T1000 (cell line): Measurements from ENCODE around the gene CACNA2D1.

Experiments
- DNase-seq: peaks from one replicate; lab custom pipeline; 2025; ENCODE audit warnings: mixed read lengths; lab: John Stamatoyannopoulos, UW

The CACNA2D1 gene

DNA sequence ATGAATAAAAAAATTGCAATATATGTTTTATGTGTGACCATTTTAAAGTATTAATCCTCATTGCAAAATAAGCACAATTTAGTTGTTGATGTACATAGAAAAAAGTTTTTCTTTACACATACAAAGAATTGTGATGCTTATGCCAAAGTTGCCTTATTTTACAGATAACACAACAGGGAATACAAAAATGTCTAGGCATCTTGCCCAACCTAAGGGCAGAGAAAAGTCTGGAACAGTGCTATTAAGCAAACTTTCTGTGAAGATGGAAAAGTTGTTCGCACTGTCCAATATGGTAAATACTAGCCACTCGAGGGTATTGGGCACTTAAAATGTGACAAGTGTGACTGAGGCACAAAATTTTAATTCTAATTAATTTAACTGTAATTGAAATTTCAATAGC is 483.6 kb downstream of the CACNA2D1 start:
- no peak for DNase-seq

DNA sequence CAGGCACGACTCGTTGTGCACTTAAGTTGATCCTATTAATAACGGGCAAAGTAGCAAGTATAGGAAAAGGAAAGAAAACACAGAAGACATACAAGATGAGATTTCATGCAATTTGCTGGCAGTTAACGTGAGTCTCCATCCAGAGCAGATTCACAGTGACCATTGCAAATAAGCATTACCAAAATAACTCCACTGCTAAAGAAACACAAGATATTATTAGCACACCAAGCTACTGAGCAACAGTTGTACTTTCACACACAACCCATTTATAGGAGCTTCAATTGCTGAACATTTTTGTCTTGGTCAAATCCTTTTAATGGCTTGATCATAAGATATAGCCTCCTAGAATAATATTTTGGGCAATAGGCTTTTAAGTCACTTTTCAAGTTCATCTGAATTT is 486.1 kb downstream of the CACNA2D1 start:
- no peak for DNase-seq

DNA sequence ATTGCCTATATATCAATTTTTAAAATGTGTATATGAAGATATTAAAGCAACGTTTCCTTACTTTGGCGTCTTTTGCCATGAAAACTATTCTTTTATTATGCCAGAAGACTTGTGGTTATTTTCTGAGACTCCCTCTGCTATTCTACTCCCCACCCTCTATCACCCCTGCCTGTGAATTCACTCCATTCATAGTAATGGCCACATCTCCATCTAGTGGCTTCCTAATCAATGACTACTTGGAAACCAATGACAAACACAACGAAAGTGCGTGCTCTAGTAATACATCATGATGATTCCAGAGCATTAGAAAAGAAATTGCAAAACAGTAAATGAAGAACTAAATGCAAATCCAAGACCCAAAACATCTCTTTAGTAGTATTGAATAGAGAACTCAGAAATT is 487.1 kb downstream of the CACNA2D1 start:
- no peak for DNase-seq

DNA sequence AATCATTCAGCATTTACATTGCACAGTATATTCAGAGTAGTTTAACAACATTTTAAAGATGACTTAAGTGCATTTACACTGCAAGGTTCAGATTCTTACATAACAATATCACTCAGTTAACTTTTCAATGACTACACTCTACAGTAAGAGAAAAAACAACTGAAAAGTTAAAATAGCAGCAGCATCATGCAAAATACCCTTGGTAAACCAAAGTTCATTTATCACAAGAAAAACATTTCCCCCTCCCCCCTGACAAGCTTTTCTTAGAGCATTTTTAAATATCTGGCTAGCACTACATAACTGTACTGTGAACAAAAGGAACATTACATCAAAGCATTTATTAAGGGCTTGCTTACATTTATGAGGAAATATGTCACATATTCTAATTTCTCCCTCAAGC is 494.3 kb downstream of the CACNA2D1 start:
- DNase-seq, result no peak

DNA sequence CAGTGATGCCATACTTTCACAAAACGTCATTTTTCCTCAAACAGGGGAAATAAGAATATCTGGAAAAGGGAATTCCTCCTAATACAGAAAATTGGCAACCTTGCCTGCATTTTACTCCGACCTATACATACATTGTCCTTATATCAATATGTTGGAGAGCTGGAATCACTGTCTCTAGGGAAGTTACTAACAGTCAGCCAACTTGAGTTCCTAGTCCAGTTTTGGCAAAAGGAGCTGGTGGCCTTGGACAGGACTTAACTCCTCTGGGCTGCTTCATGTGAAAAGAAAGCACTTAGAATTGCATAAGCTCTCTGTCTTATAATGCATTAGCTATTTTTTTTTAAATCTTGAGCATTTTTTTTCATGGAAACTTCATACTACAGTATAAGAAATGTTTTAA is 499.5 kb downstream of the CACNA2D1 start:
- DNase-seq, result no peak

DNA sequence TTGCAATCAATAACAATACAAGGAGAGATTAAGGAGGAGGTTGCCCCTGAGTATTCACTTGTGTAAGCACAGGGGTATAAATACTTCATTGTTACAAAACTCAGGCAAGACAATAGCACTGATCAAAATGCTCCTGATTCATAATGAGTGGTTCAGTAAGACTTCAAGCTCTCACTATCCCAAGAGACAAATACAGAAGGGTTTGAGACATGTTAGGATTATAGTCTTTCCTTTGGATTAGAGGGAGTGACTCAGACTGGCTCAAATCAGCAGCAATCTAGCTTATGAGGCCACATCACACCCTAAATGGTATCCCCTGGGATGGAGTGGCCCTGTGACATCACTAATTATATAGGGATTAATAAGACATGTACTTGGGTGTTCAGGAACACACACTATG is 506.5 kb downstream of the CACNA2D1 start:
- no peak for DNase-seq

DNA sequence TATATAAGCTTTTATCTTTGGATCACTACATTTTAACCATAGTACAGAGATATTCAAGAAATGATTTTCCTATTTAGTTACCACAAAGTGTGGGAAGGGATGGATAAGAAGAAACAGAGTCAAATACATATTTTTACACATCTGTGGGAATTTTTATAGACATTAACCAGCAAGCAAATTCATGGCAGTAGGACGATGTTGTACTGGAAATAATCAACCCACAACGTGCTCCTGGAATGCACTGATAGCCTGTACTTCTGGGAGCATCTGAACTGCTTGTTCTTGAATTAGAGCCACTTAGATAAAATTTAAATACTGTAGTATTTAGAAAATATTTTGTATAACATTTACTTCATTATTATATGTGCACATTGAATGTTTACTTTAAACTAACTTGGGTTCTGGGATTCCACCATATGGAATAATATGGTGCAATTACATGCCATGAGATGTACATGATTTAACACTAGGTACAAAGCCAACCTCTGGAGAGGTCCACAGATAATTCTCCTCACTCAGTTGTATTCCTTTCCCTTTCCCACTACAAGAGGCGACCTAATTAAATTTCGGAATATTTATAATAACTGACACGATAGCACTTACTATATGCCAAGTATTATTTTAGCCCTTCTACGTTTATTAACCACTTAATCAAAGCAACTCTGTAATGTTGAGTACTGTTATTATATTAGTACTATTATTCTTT is 508.8 kb downstream of the CACNA2D1 start:
- DNase-seq, result no peak

DNA sequence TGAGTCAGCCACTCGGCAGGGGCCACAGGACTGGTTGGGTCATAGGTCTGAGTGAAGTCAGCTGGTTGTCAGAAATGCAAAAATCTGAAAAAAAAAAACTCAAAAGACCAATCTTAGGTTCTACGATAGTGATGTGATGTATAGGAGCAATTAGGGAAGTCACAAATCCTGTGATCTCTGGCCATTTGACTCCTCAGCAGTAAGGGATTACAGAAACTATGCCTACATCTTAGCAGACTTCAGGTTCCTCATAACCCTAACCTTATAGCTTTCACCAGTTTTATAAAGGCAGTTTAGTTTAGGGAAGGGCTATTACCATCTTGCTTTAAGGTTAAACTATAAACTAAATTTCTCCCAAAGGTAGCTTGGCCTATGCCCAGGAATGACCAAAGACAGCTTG is 510.6 kb downstream of the CACNA2D1 start:
- DNase-seq, result no peak

DNA sequence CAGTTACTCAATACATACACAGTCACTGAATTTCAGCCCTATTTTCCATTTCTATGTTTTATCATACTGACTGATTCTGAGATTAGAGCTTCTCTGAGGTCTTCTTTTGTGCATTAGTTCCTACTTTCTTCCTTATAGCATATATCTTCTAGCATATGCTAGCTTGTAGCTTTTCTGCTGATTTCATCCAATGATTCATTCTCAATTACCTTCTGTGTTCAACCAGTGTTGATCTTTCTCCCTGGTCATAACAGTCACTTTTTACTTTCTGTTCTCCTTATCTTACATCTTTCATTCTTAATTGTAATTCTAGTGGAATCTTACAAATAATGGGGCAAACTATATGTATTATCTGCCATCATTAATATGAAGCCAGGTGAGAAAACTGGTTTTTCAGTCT is 514.2 kb downstream of the CACNA2D1 start:
- DNase-seq, result no peak

DNA sequence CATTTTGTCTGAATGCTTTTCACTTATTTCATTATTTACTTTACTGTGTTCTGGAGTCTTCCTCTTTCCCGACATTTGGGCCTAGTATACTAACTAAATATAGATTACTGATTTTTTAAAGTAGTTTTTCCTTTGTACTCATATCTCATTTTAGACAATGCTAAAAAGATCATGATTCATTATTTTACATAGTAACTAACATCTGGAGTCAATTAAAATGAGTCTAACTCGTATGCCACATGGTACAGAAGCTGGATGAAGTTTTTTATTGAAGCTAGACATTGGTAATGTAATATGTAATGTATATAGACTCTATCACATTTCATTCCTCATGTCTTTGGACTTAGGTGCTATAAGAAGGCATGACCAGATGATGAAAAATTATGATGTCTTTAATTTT is 517.4 kb downstream of the CACNA2D1 start:
- DNase-seq, result no peak

DNA sequence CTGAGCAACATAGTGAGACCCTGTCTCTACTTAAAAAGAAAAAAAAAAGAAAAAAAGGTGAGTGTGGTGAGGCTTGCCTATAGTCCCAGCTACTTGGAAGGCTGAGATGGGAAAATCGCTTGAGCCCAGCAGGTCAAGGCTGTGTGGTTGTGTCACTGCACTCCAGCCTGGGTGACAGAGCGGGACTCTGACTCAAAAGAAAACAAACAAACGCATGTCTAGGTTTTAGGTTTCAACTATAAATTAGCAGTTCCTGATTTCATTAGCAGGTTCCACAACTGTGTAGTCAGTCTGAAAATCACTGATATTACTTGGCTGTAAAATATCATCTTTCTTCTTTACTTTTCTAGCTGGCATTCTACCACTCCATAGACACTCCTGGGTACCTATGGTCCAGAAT is 518.0 kb downstream of the CACNA2D1 start:
- no peak for DNase-seq

DNA sequence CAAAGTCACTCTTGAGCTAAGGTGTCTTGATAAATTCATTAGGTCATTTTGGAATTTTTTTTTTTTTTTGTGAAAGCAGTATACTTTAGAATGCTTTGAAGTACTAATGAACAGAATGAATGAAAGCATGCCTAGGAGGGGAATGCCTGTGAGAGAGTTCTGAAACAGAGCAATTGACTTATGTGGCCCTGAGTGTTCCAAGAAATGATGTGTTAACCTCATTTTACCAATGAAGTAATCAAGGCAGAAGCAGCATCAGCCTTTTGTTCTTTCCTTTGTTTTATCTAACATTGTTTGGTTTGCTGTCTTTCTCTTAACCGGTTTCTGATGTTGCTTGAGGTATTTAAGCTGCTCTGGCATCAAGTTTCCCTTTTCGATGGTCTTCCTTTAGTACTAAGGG is 519.1 kb downstream of the CACNA2D1 start:
- no peak for DNase-seq

DNA sequence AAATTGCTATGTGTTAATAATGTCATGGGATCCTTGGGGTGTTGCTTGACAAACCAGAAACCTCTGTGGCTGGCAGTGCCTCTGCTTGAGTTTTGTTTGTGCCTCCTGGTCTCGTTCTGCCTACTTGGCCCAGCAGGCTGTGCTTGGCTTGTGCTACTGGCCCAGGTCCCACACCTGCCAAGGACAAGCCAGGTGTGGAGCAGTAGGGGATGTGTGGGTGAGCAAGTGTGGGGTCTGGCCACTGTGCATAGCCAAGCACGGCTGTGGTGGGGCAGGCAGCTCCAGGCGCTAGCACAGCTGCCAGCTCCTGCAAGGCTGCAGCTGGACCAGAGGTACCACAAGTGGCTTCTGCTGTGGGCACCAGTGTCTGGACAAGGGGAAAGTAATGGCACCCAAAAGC is 524.1 kb downstream of the CACNA2D1 start:
- DNase-seq, result no peak

DNA sequence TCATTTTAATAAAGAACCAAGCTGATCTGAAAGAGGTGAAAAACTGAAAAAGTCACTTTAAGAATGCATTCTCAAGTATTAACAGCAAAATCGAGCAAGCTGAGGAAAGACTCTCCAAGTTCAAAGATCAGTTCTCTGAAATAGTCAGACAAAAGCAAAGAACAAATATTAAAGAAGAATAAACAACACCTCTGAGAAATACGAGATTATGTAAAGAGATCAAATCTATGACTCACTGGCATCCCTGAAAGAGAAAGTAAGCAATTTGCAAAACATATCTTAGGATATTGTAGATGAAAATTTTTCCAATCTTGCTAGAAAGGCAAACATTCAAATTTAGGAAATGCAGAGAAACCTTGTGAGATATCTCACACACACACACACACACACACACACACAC is 535.4 kb downstream of the CACNA2D1 start:
- DNase-seq, result no peak

DNA sequence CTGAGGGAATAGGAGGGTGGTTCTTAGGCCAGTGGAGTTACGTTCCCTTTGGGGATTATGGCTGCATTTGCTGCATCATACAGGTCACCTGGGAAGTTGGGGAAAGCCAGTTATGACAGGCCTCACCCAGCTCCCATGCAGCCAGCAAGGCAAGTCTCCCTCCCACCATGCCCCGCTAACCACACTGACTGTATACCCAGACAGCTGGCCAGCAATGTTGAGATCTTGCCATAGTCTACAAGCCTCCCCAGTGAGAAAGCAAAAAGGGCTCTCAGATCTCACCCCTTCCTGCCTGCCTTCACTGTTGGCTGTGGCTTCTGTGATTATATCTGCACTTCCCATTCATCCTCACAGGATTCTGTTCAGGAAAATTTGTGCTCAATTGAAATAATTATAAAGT is 540.5 kb downstream of the CACNA2D1 start:
- DNase-seq, result no peak

DNA sequence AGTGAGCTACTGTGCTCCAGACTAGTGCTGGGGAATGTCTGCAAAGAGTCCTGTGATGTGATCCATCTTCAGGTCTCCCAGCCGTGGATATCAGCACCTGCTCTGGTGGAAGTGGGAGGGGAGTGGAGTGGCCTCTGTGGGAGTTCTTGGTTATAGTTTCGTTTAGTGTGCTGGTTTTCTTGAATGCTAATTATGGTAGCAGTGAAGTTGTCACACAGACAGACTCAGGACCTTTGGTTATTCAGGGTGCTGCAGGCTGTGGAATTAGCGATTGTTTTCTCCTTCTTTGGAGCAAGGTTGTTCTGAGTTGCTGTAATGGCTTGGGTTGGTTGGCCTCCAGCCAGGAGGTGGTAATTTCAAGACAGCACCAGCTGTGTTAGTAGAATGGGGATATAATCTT is 541.0 kb downstream of the CACNA2D1 start:
- DNase-seq, result no peak
